Measurements from ENCODE around the gene CD1E. TPM values are rescaled to one million over a fixed set of nuclear protein-coding genes. Genes with fewer than 3 reads are reported as not detected.

The CD1E gene
- total and polyA plus RNA-seq, 2 of the 8 experiments (the other 6 are each of a cell fraction or from before 2014, with no cell fraction given) = not detected

GRCh38 chr1:158374860-158375259 lies 21.2 kb downstream of the CD1E start:
- H3K4me3 ChIP-seq (ENCODE audit: extremely low read depth in 1 of 4, insufficient read depth in 2 of 4, low read depth in 3 of 4, low read length in 4 of 4) = no peak overlapping the region
- no peak overlapping the region for H3K4ac ChIP-seq (replicated peaks; ENCODE audit: insufficient read length, low read depth, low read length)
- no peak overlapping the region for H4K91ac ChIP-seq (replicated peaks; ENCODE audit: insufficient read length, low read length)
- H3K18ac ChIP-seq (ENCODE audit: extremely low read depth, low read length) = no peak overlapping the region
- no peaks in the 10 kb centered on the region for H3K4me1 ChIP-seq (replicated peaks in 1 of 4; ENCODE audit: control insufficient read depth in 3 of 4, insufficient read depth in 4 of 4, low read length in 3 of 4)
- no peak overlapping the region for H4K5ac ChIP-seq (ENCODE audit: insufficient read length, low read depth, low read length)
- no peak overlapping the region for H2BK5ac ChIP-seq (ENCODE audit: low read depth, low read length)
- H3K27ac ChIP-seq (ENCODE audit: low read depth, low read length) = no peak overlapping the region
- H2AK5ac ChIP-seq (ENCODE audit: low read depth, low read length) = no peak overlapping the region
- H3K9me3 ChIP-seq (ENCODE audit: insufficient read depth in 2 of 2, low read depth in 1 of 2, low read length in 1 of 2) = no peaks in the 10 kb centered on the region
- no peak overlapping the region for H4K8ac ChIP-seq (ENCODE audit: extremely low read depth, insufficient read depth, low read length)
- no peaks in the 10 kb centered on the region for H3K27me3 ChIP-seq (replicated peaks in 1 of 4; ENCODE audit: control insufficient read depth in 3 of 4, extremely low read depth in 1 of 4, insufficient read depth in 3 of 4, low read length in 3 of 4)
- no peaks in the 10 kb centered on the region for H3K23me2 ChIP-seq (ENCODE audit: low read depth, low read length)
- DNase-seq (ENCODE audit: low read depth in 1 of 2, low spot score in 2 of 2) (no peak), FAIRE-seq (no peak)
- no peaks in the 10 kb centered on the region for H4K20me1 ChIP-seq (replicated peaks in 1 of 2; ENCODE audit: control insufficient read depth in 1 of 2, insufficient read depth in 2 of 2, low read length in 2 of 2)
- WGBS, 2 experiments (ENCODE audit: extremely low coverage in 1 of 2, insufficient coverage in 1 of 2, insufficient read length in 1 of 2, insufficient replicate concordance in 2 of 2, low coverage in 1 of 2, low lambda C conversion rate in 2 of 2, missing lambda C conversion rate in 1 of 2) = 89% methylated on average over 1 of the region's 1 CpG; no CpG with 5 or more reads in 1 of the 2 experiments
- no peak overlapping the region for H2AFZ ChIP-seq (ENCODE audit: low read length)
- no peak overlapping the region for H2BK15ac ChIP-seq (ENCODE audit: low read length)
- no peaks in the 10 kb centered on the region for H3K79me1 ChIP-seq (ENCODE audit: low read depth, low read length)
- no peak overlapping the region for H3K4me2 ChIP-seq (ENCODE audit: insufficient read depth in 1 of 2, low read depth in 2 of 2, low read length in 2 of 2)
- no peak overlapping the region for H3K23ac ChIP-seq (ENCODE audit: insufficient read length)
- ChIA-PET POLR2A (ENCODE audit: partially characterized antibody) (no interaction called here), CTCF (ENCODE audit: partially characterized antibody) (no interaction called here)
- no peak overlapping the region for H3K56ac ChIP-seq (replicated peaks; ENCODE audit: insufficient read length, low read depth, low read length)
- TF ChIP-seq SUZ12 (IDR thresholded peaks at IDR 0.05; ENCODE audit: low read length) = no peak
- TF ChIP-seq BRCA1 (IDR thresholded peaks at IDR 0.05; ENCODE audit: low read depth, low read length) = no peak
- TF ChIP-seq GABPA (IDR thresholded peaks at IDR 0.05; ENCODE audit: borderline replicate concordance, insufficient read depth, low read length) = no peak
- TF ChIP-seq TAF1 (IDR thresholded peaks at IDR 0.05; ENCODE audit: low read depth, low read length) = no peak
- no peak for TF ChIP-seq JUN (IDR thresholded peaks at IDR 0.05; ENCODE audit: low read depth, low read length)
- no peak for TF ChIP-seq CBX8 (IDR thresholded peaks at IDR 0.05; ENCODE audit: borderline replicate concordance, low read depth, low read length)
- no peak for TF ChIP-seq EGR1 (IDR thresholded peaks at IDR 0.05; ENCODE audit: borderline replicate concordance, low read depth, low read length)
- no peak overlapping the region for H3K9ac ChIP-seq (replicated peaks in 1 of 4; ENCODE audit: extremely low read depth in 1 of 4, low read depth in 3 of 4, low read length in 3 of 4)
- H2BK120ac ChIP-seq (replicated peaks; ENCODE audit: low read depth, low read length) = no peak overlapping the region
- H2BK12ac ChIP-seq (ENCODE audit: low read depth, low read length) = no peak overlapping the region
- H3K36me3 ChIP-seq (ENCODE audit: control insufficient read depth in 2 of 4, insufficient read depth in 4 of 4, low read length in 3 of 4) = no peaks in the 10 kb centered on the region
- no peaks in the 10 kb centered on the region for H3K79me2 ChIP-seq (ENCODE audit: control insufficient read depth in 1 of 2, insufficient read depth in 2 of 2, low read length in 2 of 2)
- no peak overlapping the region for H2BK20ac ChIP-seq (ENCODE audit: low read length)
- no peak overlapping the region for H3K14ac ChIP-seq (ENCODE audit: insufficient read length)

Measured in H1 (cell line).